ENCODE measurements around the gene TBC1D7.
A peak's percentile ranks its signal among the peaks of the same experiment; 100 is the strongest.
"Not testable (repeated sequence)": the region's sequence is repeated elsewhere in the genome, so short reads cannot be mapped to it uniquely, and the experiment has no call there.

TBC1D7 gene

DNA sequence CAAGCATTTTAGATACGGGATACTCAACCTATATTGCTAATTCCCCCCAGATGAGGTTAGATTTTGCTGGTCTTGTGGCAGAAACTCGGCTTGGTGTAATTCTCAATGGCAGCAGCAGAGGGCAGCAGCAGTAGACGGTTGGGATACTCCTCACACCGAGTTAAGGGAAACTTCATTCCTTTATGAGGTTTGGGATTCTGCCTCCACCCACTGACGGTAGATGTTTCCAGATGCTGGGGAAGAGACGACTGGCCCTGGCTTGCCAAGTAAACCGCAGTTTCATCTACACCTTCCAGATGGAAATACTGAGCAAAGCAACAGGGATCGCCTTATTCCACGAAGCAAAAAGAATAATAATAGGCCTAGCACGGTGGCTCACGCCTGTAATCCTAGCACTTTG is 8.2 kb upstream of the TBC1D7 start:
- DNase-seq (ENCODE audit: low read depth), result peak; percentile 86
- no peak overlapping the region for H3K4me3 ChIP-seq (ENCODE audit: low read depth, low read length)
- TF ChIP-seq, protein P1, sequence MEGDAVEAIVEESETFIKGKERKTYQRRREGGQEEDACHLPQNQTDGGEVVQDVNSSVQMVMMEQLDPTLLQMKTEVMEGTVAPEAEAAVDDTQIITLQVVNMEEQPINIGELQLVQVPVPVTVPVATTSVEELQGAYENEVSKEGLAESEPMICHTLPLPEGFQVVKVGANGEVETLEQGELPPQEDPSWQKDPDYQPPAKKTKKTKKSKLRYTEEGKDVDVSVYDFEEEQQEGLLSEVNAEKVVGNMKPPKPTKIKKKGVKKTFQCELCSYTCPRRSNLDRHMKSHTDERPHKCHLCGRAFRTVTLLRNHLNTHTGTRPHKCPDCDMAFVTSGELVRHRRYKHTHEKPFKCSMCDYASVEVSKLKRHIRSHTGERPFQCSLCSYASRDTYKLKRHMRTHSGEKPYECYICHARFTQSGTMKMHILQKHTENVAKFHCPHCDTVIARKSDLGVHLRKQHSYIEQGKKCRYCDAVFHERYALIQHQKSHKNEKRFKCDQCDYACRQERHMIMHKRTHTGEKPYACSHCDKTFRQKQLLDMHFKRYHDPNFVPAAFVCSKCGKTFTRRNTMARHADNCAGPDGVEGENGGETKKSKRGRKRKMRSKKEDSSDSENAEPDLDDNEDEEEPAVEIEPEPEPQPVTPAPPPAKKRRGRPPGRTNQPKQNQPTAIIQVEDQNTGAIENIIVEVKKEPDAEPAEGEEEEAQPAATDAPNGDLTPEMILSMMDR (IDR thresholded peaks at IDR 0.05; ENCODE audit: low read depth, low read length), result peak; percentile 74
- no peak for TF ChIP-seq POLR2A (IDR thresholded peaks at IDR 0.05; ENCODE audit: extremely low read depth, insufficient read length)

DNA sequence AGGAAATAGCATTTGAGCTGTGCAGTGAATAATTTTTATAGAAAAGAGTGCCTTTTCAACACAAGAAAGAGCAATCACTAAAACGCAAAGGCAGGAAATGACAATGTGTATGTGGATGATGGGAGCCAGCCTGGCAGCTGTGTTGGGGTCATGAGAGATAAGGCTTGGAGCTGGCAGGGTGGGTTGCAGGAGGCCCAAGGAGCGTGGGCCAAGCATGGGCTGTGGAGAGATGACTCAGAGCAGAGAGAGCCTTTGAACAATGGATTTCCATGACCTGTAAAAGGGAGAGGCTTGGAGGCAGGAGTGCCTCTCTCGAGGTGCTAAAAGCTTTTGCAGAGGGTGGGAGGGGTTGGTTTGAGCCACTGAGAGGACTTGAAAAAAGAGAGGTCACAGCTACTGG is 6.6 kb upstream of the TBC1D7 start:
- TF ChIP-seq, protein P1 (IDR thresholded peaks at IDR 0.05; ENCODE audit: low read depth, low read length), result no peak
- TF ChIP-seq POLR2A (IDR thresholded peaks at IDR 0.05; ENCODE audit: extremely low read depth, insufficient read length), result no peak
- no peak for TF ChIP-seq MYC (IDR thresholded peaks at IDR 0.05; ENCODE audit: low read depth, low read length)
- TF ChIP-seq, protein P2, sequence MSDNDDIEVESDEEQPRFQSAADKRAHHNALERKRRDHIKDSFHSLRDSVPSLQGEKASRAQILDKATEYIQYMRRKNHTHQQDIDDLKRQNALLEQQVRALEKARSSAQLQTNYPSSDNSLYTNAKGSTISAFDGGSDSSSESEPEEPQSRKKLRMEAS (IDR thresholded peaks at IDR 0.05; ENCODE audit: low read depth, low read length), result no peak
- DNase-seq (ENCODE audit: low read depth), result no peak

DNA sequence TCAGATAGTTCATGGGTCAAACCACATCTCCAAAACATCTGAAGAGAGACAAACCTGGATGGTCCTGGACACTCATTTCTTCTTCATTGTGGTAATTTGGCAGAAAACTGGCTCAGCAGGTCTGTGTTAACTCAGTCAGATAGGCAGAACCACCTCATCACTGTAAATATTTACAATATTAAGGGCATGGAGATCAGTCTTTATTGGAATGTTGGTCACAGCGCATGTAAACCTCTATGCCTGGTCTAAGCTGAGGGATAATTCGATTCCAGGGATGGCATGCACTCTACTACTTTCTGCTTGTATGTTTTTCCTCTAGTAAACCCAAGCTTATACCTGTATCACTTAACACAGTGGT is 4.0 kb upstream of the TBC1D7 start:
- H3K4me3 ChIP-seq (ENCODE audit: low read depth, low read length), result no peak overlapping the region
- no peak for DNase-seq (ENCODE audit: low read depth)
- TF ChIP-seq POLR2A (IDR thresholded peaks at IDR 0.05; ENCODE audit: extremely low read depth, insufficient read length) (no peak), MYC (IDR thresholded peaks at IDR 0.05; ENCODE audit: low read depth, low read length) (no peak)
- TF ChIP-seq, protein P1 (IDR thresholded peaks at IDR 0.05; ENCODE audit: low read depth, low read length), result no peak
- TF ChIP-seq, protein P2 (IDR thresholded peaks at IDR 0.05; ENCODE audit: low read depth, low read length), result no peak

More for the DNA sequence above, 6.6 kb upstream of the TBC1D7 start:
- H3K4me3 ChIP-seq (ENCODE audit: low read depth, low read length), result no peak overlapping the region

DNA sequence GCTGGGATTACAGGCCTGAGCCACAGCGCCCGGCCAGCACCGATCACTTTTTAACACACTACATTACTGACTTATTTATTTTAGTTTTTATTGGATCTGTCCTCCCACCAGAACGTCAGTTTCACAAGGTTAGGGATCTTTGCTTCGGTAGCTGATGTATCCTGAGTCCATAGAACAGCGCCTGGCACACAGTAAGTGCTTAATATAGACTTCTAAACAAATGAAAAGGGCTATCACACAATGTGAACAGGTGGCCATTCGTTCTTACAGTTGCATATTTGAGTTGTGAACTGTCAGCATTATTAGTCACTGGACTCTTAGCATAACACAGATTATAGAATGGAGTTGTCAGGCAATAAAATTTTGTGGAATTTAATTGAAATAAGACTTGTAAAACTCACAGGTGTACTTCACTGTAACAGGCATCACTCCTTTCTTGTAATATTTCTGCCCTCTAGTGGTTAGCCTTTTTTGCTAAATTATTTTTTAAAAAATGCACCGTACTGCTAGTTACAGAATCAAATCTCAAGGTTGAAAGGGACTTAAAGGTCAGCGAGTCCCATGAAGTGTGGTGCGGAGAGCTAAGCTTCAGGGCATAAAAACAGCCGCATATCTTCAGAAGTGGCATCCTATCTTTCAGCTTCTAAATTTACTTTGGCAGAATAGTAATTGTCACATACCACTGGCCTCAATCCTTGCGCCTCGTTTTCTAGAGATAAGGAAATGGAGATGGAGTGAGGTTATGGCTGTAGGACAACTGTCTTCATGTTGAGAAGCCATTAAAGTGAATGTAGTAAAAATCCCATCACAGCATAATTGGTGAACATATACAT is 3.4 kb upstream of the TBC1D7 start:
- TF ChIP-seq, protein P2 (IDR thresholded peaks at IDR 0.05; ENCODE audit: low read depth, low read length), result no peak
- TF ChIP-seq, protein P1 (IDR thresholded peaks at IDR 0.05; ENCODE audit: low read depth, low read length), result peak; percentile 49
- DNase-seq (ENCODE audit: low read depth), result peak; percentile 52

DNA sequence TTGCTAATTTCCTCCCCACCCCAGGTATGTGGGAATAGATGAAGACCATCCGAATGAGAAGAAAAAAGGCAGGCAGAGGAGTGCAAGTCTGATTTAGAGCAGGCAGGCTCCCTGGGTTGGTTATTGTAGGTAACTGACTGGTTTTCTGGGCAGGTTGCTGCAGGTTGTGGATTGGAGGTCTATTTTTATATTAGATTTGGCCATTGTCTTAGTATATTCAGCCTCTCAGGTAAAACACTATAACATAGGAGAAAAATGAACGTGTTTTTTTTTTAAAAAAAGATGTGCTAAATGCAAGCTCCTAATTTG is 492 bp upstream of the TBC1D7 start:
- H3K4me3 ChIP-seq (ENCODE audit: low read depth, low read length), result peak overlapping the region; percentile 80
- TF ChIP-seq MYC (IDR thresholded peaks at IDR 0.05; ENCODE audit: low read depth, low read length) (no peak), POLR2A (IDR thresholded peaks at IDR 0.05; ENCODE audit: extremely low read depth, insufficient read length) (no peak)
- DNase-seq (ENCODE audit: low read depth), result no peak

More for the DNA sequence above, 3.4 kb upstream of the TBC1D7 start:
- H3K4me3 ChIP-seq (ENCODE audit: low read depth, low read length), result no peak overlapping the region

DNA sequence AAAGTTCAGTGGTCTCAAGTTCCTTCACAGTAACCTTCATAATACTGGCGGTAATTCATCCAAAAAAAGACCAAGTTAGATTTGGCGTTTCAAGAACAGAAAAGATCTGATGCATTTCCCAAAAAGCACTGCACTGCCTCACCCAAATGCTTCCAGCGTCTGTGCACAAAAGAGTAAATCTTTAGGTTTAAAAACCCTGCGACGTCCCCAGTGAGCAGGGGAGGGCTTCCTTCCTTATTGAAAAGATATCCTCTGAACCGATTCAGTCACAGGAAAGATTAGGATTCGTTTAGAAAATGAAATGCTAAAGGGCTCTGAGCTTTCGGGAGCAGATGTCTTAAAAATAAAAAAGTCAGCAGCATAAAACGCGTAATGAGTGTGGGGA is 654 bp downstream of the TBC1D7 start:
- peak; percentile 54 for DNase-seq (ENCODE audit: low read depth)
- TF ChIP-seq, protein P1 (IDR thresholded peaks at IDR 0.05; ENCODE audit: low read depth, low read length), result no peak
- TF ChIP-seq MYC (IDR thresholded peaks at IDR 0.05; ENCODE audit: low read depth, low read length), result no peak
- no peak for TF ChIP-seq POLR2A (IDR thresholded peaks at IDR 0.05; ENCODE audit: extremely low read depth, insufficient read length)
- TF ChIP-seq, protein P2 (IDR thresholded peaks at IDR 0.05; ENCODE audit: low read depth, low read length), result no peak
- peak overlapping the region; percentile 82 for H3K4me3 ChIP-seq (ENCODE audit: low read depth, low read length)

DNA sequence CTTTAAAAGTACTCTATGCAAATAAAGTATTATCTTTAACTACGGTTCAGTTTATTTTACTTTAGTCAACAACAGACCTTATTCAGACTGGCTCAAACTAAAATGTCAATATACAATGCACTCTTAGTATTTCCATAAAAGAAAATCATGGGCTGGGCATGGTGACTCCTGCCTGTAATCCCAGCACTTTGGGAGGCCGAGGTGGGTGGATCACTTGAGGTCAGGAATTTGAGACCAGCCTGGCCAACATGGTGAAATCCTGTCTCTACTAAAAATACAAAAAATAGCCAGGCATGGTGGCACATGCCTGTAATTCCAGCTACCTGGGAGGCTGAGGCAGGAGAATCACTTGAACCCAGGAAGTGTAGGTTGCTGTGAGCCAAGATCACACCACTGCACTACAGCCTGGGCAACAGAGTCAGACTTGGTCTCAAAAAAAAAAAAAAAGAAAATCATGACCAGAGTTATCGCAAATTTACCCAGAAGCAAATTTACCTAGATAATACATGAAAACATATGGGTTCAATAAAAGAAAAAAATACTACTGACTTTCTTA is 2.2 kb downstream of the TBC1D7 start:
- not testable (repeated sequence) for DNase-seq (ENCODE audit: low read depth)
- H3K4me3 ChIP-seq (ENCODE audit: low read depth, low read length), result peak overlapping the region; percentile 11

Data from NB4 (cell line).